HEK293 (cell line): ENCODE data around the gene LYST.

ENCODE experiments used
- CTCF ChIA-PET: fragments of 350-600 bp; formaldehyde crosslinking; extraction: SDS; loops from one replicate; lab custom pipeline; 2021; ENCODE audit warnings: antibody characterized with exemption; lab: Yijun Ruan, JAX
- POLR2A ChIA-PET: fragments of 300-600 bp; formaldehyde crosslinking; extraction: SDS; loops from one replicate; lab custom pipeline; 2020; ENCODE audit warnings: antibody characterized with exemption, inconsistent platforms; lab: Yijun Ruan, JAX
- H3K27ac ChIP-seq: fragments of 200-500 bp; sonication (Bioruptor generic); 2 replicates; pipeline ENCODE4 v1.5.1; 2014; ENCODE audit warnings: low read depth, low read length, control low read depth, inconsistent platforms; ENCODE audit errors: extremely low read depth
- H3K36me3 ChIP-seq, 2 experiments: fragments of 200-500 bp in 1 of 2; sonication (Bioruptor generic) in 1 of 2; 1 replicate in 1 of 2; 2 replicates in 1 of 2; pipeline ENCODE4 v1.5.1; 2014 to 2017; ENCODE audit warnings: inconsistent platforms in 2 of 2, low read length in 2 of 2; ENCODE audit not compliant: control insufficient read depth in 2 of 2, insufficient read depth in 1 of 2
- H3K4me1 ChIP-seq: fragments of 200-500 bp; sonication (Bioruptor generic); 2 replicates; pipeline ENCODE4 v1.5.1; 2014; ENCODE audit warnings: mild to moderate bottlenecking, low read length, inconsistent platforms; ENCODE audit not compliant: control insufficient read depth, insufficient read depth
- H3K4me3 ChIP-seq: 2 replicates; pipeline ENCODE4 v1.5.1; 2011; ENCODE audit warnings: low read depth, mild to moderate bottlenecking, control low read depth, low read length, moderate library complexity
- H3K9me3 ChIP-seq: fragments of 200-500 bp; sonication (Bioruptor generic); 2 replicates; pipeline ENCODE4 v1.5.1; 2014; ENCODE audit warnings: low read depth, low read length, inconsistent platforms; ENCODE audit not compliant: control insufficient read depth, insufficient read depth
- BCL11B ChIP-seq: fragments of 450-650 bp; formaldehyde crosslinking; IDR thresholded peaks from 2 replicates; pipeline ENCODE4 v1.5.1; 2016; ENCODE audit warnings: low read depth, missing biosample characterization, missing genetic modification characterization
- GLIS1 ChIP-seq: fragments of 450-650 bp; formaldehyde crosslinking; IDR thresholded peaks from 2 replicates; pipeline ENCODE4 v1.5.1; 2016; ENCODE audit warnings: missing biosample characterization, missing genetic modification characterization
- KLF10 ChIP-seq: fragments of 450-650 bp; IDR thresholded peaks from 2 replicates; pipeline ENCODE4 v1.5.1; 2018; ENCODE audit warnings: missing biosample characterization, mild to moderate bottlenecking, missing genetic modification characterization
- KLF17 ChIP-seq: fragments of 450-650 bp; formaldehyde crosslinking; IDR thresholded peaks from 2 replicates; pipeline ENCODE4 v1.5.1; 2016; ENCODE audit warnings: missing biosample characterization, missing genetic modification characterization
- PATZ1 ChIP-seq: fragments of 450-650 bp; formaldehyde crosslinking; IDR thresholded peaks from 2 replicates; pipeline ENCODE4 v1.5.1; 2016; ENCODE audit warnings: missing biosample characterization, missing genetic modification characterization
- SCRT1 ChIP-seq: fragments of 450-650 bp; formaldehyde crosslinking; IDR thresholded peaks from 2 replicates; pipeline ENCODE4 v1.5.1; 2016; ENCODE audit warnings: missing biosample characterization, missing genetic modification characterization, borderline replicate concordance
- SP2 ChIP-seq: fragments of 450-650 bp; formaldehyde crosslinking; IDR thresholded peaks from 2 replicates; pipeline ENCODE4 v1.5.1; 2016; ENCODE audit warnings: missing biosample characterization, missing genetic modification characterization
- ZBTB17 ChIP-seq: fragments of 450-650 bp; formaldehyde crosslinking; IDR thresholded peaks from 2 replicates; pipeline ENCODE4 v1.5.1; 2016; ENCODE audit warnings: missing biosample characterization, missing genetic modification characterization
- ZBTB20 ChIP-seq: fragments of 450-650 bp; formaldehyde crosslinking; IDR thresholded peaks from 2 replicates; pipeline ENCODE4 v1.5.1; 2016; ENCODE audit warnings: missing biosample characterization, missing genetic modification characterization
- ZBTB48 ChIP-seq: fragments of 450-650 bp; formaldehyde crosslinking; IDR thresholded peaks from 2 replicates; pipeline ENCODE4 v1.5.1; 2016; ENCODE audit warnings: missing biosample characterization, missing genetic modification characterization
- ZNF140 ChIP-seq: fragments of 450-650 bp; formaldehyde crosslinking; IDR thresholded peaks from 2 replicates; pipeline ENCODE4 v1.5.1; 2016; ENCODE audit warnings: missing biosample characterization, missing genetic modification characterization
- ZNF239 ChIP-seq: fragments of 450-650 bp; formaldehyde crosslinking; IDR thresholded peaks from 2 replicates; pipeline ENCODE4 v1.5.1; 2016; ENCODE audit warnings: missing biosample characterization, missing genetic modification characterization
- ZNF280C ChIP-seq: fragments of 450-650 bp; formaldehyde crosslinking; IDR thresholded peaks from 2 replicates; pipeline ENCODE4 v1.5.1; 2016; ENCODE audit warnings: missing biosample characterization, missing genetic modification characterization
- ZNF302 ChIP-seq: fragments of 450-650 bp; formaldehyde crosslinking; IDR thresholded peaks from 2 replicates; pipeline ENCODE4 v1.5.1; 2016; ENCODE audit warnings: missing biosample characterization, missing genetic modification characterization, low read depth
- ZNF324 ChIP-seq: fragments of 450-650 bp; formaldehyde crosslinking; IDR thresholded peaks from 2 replicates; pipeline ENCODE4 v1.5.1; 2016; ENCODE audit warnings: missing biosample characterization, missing genetic modification characterization
- ZNF366 ChIP-seq: fragments of 450-650 bp; formaldehyde crosslinking; conservative IDR thresholded peaks from 2 replicates; pipeline ENCODE4 v1.5.1; 2016; ENCODE audit warnings: missing biosample characterization, missing genetic modification characterization
- ZNF398 ChIP-seq: fragments of 450-650 bp; formaldehyde crosslinking; IDR thresholded peaks from 2 replicates; pipeline ENCODE4 v1.5.1; 2017; ENCODE audit warnings: missing biosample characterization, missing genetic modification characterization
- ZNF423 ChIP-seq: fragments of 450-650 bp; formaldehyde crosslinking; IDR thresholded peaks from 2 replicates; pipeline ENCODE4 v1.5.1; 2016; ENCODE audit warnings: missing biosample characterization, missing genetic modification characterization
- ZNF48 ChIP-seq: fragments of 450-650 bp; formaldehyde crosslinking; IDR thresholded peaks from 2 replicates; pipeline ENCODE4 v1.5.1; 2016; ENCODE audit warnings: missing biosample characterization, missing genetic modification characterization
- ZNF530 ChIP-seq: fragments of 450-650 bp; formaldehyde crosslinking; IDR thresholded peaks from 2 replicates; pipeline ENCODE4 v1.5.1; 2016; ENCODE audit warnings: low read depth, missing biosample characterization, missing genetic modification characterization
- ZNF610 ChIP-seq: fragments of 450-650 bp; formaldehyde crosslinking; IDR thresholded peaks from 2 replicates; pipeline ENCODE4 v1.5.1; 2016; ENCODE audit warnings: missing biosample characterization, missing genetic modification characterization, borderline replicate concordance
- ZNF654 ChIP-seq: fragments of 450-650 bp; formaldehyde crosslinking; IDR thresholded peaks from 2 replicates; pipeline ENCODE4 v1.5.1; 2016; ENCODE audit warnings: low read depth, missing biosample characterization, missing genetic modification characterization
- ZSCAN18 ChIP-seq: fragments of 450-650 bp; formaldehyde crosslinking; IDR thresholded peaks from 2 replicates; pipeline ENCODE4 v1.5.1; 2016; ENCODE audit warnings: missing biosample characterization, missing genetic modification characterization
- TF ChIP-seq, protein P1 (sequence below): fragments of 450-650 bp; formaldehyde crosslinking; IDR thresholded peaks from 2 replicates; pipeline ENCODE4 v1.5.1; 2016; ENCODE audit warnings: missing biosample characterization, missing genetic modification characterization, low read depth
- TF ChIP-seq, protein P2 (sequence below): fragments of 450-650 bp; formaldehyde crosslinking; IDR thresholded peaks from 2 replicates; pipeline ENCODE4 v1.5.1; 2016; ENCODE audit warnings: missing biosample characterization, missing genetic modification characterization

The LYST gene

GRCh38 chr1:235844776-235845175 lies 21.9 kb downstream of the LYST start (continued):
- TF ChIP-seq KLF17 (no peak), ZBTB17 (tag by site-specific recombination) (no peak), SP2 (tag by site-specific recombination) (no peak), ZNF423 (no peak), ZSCAN18 (tag by site-specific recombination) (no peak), ZNF239 (tag by site-specific recombination) (no peak)
- TF ChIP-seq, protein P1, sequence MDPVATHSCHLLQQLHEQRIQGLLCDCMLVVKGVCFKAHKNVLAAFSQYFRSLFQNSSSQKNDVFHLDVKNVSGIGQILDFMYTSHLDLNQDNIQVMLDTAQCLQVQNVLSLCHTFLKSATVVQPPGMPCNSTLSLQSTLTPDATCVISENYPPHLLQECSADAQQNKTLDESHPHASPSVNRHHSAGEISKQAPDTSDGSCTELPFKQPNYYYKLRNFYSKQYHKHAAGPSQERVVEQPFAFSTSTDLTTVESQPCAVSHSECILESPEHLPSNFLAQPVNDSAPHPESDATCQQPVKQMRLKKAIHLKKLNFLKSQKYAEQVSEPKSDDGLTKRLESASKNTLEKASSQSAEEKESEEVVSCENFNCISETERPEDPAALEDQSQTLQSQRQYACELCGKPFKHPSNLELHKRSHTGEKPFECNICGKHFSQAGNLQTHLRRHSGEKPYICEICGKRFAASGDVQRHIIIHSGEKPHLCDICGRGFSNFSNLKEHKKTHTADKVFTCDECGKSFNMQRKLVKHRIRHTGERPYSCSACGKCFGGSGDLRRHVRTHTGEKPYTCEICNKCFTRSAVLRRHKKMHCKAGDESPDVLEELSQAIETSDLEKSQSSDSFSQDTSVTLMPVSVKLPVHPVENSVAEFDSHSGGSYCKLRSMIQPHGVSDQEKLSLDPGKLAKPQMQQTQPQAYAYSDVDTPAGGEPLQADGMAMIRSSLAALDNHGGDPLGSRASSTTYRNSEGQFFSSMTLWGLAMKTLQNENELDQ = no peak

GRCh38 chr1:235843461-235843961 lies 23.2 kb downstream of the LYST start:
- CTCF ChIA-PET = interaction anchor here (0.5 to 7.8 kb wide), 29 partner anchors 10 to 665 kb away, joined by 3 to 79 read pairs (median 4); partner anchors contain the start of gene LYST
- Histone ChIP-seq H3K9me3 (no peaks in the 10 kb centered on the region; the same call in 1 of the 2 replicates), H3K36me3 (no peaks in the 10 kb centered on the region), H3K4me1 (peaks cover 2% of the 10 kb centered on the region; the same call in 1 of the 2 replicates), H3K27ac (no peak overlapping the region), H3K4me3 (no peak overlapping the region)
- POLR2A ChIA-PET = interaction anchor here (0.9 to 1.0 kb wide), 2 partner anchors 23 to 339 kb away, joined by 3 read pairs; partner anchors contain the start of genes B3GALNT2 and LYST
- TF ChIP-seq BCL11B (no peak), ZBTB20 (tag by site-specific recombination) (no peak), ZNF654 (tag by site-specific recombination) (peak; percentile 78), SCRT1 (no peak), ZNF610 (tag by site-specific recombination) (no peak), ZNF324 (tag by site-specific recombination) (no peak), KLF10 (tag by site-specific recombination) (no peak), ZNF530 (tag by site-specific recombination) (no peak), ZNF398 (no peak), GLIS1 (tag by site-specific recombination) (peak; percentile 30; the same call in 1 of the 2 replicates), PATZ1 (tag by site-specific recombination) (no peak), ZNF302 (tag by site-specific recombination) (no peak), ZBTB48 (tag by site-specific recombination) (no peak), ZNF366 (no peak), ZNF280C (no peak), ZNF140 (tag by site-specific recombination) (no peak), ZNF48 (no peak)
- TF ChIP-seq, protein P2, sequence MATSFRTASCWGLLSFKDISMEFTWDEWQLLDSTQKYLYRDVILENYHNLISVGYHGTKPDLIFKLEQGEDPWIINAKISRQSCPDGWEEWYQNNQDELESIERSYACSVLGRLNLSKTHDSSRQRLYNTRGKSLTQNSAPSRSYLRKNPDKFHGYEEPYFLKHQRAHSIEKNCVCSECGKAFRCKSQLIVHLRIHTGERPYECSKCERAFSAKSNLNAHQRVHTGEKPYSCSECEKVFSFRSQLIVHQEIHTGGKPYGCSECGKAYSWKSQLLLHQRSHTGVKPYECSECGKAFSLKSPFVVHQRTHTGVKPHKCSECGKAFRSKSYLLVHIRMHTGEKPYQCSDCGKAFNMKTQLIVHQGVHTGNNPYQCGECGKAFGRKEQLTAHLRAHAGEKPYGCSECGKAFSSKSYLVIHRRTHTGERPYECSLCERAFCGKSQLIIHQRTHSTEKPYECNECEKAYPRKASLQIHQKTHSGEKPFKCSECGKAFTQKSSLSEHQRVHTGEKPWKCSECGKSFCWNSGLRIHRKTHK (tag by site-specific recombination) = no peak
